ENCODE results near the gene RNF215. TPM values are rescaled to one million over a fixed set of nuclear protein-coding genes. Genes with fewer than 3 reads are reported as not detected.
A peak's percentile ranks its signal among the peaks of the same experiment; 100 is the strongest.
"Not testable (repeated sequence)": the region's sequence is repeated elsewhere in the genome, so short reads cannot be mapped to it uniquely, and the experiment has no call there.

RNF215 gene
- total RNA-seq, 1 experiment from 2014 or later: 14.2 TPM

- in situ Hi-C loops (cut with HindIII; ENCODE audit: low pct_unique_long_range_greater_than_20kb, low sequenced_read_pairs): no loop called here
- no peak for DNase-seq (ENCODE audit: low read depth, low spot score)
These were observed 15.0 kb upstream of the RNF215 start for GRCh38 chr22:30402028-30402765.

DNA sequence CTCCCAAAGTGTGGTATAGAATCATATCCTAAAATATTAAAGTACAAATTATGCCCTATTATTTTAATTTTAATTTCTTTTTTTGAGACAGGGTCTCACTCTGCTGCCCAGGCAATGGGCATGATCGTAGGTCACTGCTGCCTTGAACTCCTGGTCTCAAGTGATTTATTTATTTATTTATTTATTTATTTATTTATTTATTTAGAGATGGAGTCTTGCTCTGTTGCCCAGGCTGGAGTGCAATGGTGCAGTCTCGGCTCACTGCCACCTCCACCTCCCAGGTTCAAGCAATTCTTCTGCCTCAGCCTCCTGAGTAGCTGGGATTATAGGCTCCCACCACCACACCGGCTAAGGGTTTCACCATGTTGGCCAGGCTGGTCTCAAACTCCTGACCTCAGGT, 13.8 kb upstream of the RNF215 start:
- in situ Hi-C loops (cut with HindIII; ENCODE audit: low pct_unique_long_range_greater_than_20kb, low sequenced_read_pairs); DNase-seq (ENCODE audit: low read depth, low spot score): not testable (repeated sequence)

GRCh38 chr22:30400159-30400558, 12.9 kb upstream of the RNF215 start:
- no peak for DNase-seq (ENCODE audit: low read depth, low spot score)
- in situ Hi-C loops (cut with HindIII; ENCODE audit: low pct_unique_long_range_greater_than_20kb, low sequenced_read_pairs): no loop called here

GRCh38 chr22:30399718-30400117, 12.5 kb upstream of the RNF215 start:
- DNase-seq (ENCODE audit: low read depth, low spot score): no peak
- in situ Hi-C loops (cut with HindIII; ENCODE audit: low pct_unique_long_range_greater_than_20kb, low sequenced_read_pairs): loop anchor here (25.0 kb wide), 1 partner anchor 112 kb away; the partner anchor contains the start of gene CASTOR1

DNA sequence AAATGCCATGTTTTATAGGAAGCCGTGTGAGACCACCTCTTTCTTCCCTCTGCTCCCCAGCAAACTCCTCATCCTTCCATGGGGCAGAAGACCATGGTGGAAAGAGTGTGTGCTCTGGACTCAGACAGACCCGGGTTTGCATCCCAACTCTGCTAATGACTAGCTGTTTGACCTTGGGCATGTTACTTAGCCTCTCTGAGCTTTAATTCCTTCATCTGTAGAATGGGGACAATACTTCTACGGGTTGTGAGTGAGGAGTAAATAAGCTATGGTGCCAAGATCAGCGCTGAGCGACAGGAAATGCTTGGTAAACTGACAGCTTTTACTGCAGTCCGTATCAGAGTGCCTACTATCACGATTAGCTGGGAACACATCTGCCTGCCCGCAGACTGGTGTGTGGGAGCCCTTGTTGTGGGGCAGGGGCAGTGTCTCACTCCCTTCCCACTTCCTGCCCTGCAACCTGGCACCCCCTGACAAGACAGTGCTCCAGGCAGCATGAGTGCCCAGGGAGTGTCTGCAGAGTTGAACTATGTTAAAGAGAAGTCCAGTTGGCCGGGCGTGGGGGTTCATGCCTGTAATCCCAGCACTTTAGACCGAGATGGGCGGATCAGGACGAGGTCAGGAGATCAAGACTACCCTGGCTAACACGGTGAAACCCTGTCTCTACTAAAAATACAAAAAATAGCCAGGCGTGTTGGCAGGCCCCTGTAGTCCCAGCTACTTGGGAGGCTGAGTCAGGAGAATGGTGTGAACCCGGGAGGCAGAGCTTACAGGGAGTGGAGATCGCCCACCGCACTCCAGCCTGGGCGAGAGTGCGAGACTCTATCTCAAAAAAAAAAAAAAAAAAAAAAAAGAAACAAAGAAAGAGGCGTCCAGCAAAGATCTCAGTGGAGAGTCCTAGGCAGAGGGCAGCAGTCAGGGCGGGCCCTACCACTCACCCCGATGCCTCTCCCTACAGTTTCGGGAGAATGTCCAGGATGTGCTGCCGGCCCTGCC, 11.8 kb upstream of the RNF215 start:
- in situ Hi-C loops (cut with HindIII; ENCODE audit: low pct_unique_long_range_greater_than_20kb, low sequenced_read_pairs): loop anchor here (25.0 kb wide), 1 partner anchor 112 kb away; the partner anchor contains the start of gene CASTOR1
- no peak for DNase-seq (ENCODE audit: low read depth, low spot score)

GRCh38 chr22:30397656-30398635, 10.7 kb upstream of the RNF215 start:
- in situ Hi-C loops (cut with HindIII; ENCODE audit: low pct_unique_long_range_greater_than_20kb, low sequenced_read_pairs): loop anchor here (25.0 kb wide), 1 partner anchor 111 kb away; the partner anchor contains the start of gene CASTOR1

DNA sequence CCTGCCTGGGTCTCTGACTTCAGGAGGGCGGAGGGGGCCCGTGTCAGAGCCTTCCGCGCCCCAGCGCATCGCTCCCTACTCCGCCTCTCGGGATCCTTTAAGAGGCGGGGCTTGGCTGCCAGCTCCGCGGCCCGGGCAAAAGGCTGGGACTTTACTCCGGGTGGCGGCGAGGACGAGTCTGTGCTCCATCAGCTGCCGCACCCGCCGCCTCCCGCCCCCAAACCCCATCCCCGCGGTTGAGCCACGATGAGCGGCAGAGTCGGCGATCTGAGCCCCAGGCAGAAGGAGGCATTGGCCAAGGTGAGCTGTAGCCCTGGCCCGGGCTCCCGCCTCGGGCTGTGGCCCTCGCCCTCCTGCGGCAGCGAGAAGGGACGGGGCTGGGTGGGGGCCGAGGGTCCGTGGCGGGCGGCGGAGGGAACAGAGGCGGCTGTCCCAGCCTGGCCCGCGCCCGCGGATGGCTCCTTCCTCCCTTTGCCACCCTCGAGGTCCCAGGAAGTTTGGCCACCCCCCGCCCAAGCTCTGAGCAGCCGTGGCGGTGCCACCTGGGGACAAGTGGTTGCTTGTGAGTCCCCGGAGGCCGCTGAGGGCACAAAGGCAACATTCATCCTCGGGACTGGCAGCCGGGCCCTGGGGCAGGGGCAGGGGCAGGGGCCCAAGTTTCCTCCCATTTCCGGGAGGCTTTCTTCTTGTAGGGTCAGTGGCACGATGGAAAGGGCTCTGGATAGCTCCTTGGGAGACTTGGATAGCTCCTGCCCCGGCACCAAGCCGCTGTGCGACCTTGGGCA, 9.9 kb upstream of the RNF215 start, which contains the start of gene SEC14L2:
SEC14L2 (plus strand) TSS at position 148 of the 785 bp plus-strand sequence; CDS start at position 247, 99 bp downstream.
- peak; percentile 53 for DNase-seq (ENCODE audit: low read depth, low spot score)
- in situ Hi-C loops (cut with HindIII; ENCODE audit: low pct_unique_long_range_greater_than_20kb, low sequenced_read_pairs): loop anchor here (25.0 kb wide), 1 partner anchor 110 kb away; the partner anchor contains the start of gene CASTOR1

More at GRCh38 chr22:30397656-30398635, 10.7 kb upstream of the RNF215 start:
- no peak for DNase-seq (ENCODE audit: low read depth, low spot score)

- no peak for DNase-seq (ENCODE audit: low read depth, low spot score)
- in situ Hi-C loops (cut with HindIII; ENCODE audit: low pct_unique_long_range_greater_than_20kb, low sequenced_read_pairs): loop anchor here (25.0 kb wide), 1 partner anchor 107 kb away; the partner anchor contains the start of gene CASTOR1
These were observed 6.7 kb upstream of the RNF215 start for GRCh38 chr22:30393885-30394284.

DNA sequence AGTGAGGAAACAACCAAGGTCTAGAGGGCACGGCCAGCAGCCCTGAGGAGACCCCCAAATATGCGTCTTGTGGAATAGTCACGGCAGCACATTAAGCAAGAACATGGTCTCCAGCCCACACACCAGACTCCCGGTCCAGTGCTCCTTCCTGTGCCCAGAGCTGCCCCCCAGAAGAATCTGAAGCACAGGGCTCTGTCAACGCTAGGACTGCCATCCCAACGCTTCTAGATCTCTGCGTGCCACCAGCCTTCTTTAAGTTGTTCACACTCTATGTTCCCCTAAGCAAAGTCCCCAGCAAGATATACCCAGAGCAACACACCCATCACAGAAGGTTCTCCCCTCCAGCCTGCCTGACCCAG, 6.1 kb upstream of the RNF215 start:
- in situ Hi-C loops (cut with HindIII; ENCODE audit: low pct_unique_long_range_greater_than_20kb, low sequenced_read_pairs): loop anchor here (25.0 kb wide), 1 partner anchor 106 kb away; the partner anchor contains the start of gene CASTOR1
- DNase-seq (ENCODE audit: low read depth, low spot score): no peak

DNA sequence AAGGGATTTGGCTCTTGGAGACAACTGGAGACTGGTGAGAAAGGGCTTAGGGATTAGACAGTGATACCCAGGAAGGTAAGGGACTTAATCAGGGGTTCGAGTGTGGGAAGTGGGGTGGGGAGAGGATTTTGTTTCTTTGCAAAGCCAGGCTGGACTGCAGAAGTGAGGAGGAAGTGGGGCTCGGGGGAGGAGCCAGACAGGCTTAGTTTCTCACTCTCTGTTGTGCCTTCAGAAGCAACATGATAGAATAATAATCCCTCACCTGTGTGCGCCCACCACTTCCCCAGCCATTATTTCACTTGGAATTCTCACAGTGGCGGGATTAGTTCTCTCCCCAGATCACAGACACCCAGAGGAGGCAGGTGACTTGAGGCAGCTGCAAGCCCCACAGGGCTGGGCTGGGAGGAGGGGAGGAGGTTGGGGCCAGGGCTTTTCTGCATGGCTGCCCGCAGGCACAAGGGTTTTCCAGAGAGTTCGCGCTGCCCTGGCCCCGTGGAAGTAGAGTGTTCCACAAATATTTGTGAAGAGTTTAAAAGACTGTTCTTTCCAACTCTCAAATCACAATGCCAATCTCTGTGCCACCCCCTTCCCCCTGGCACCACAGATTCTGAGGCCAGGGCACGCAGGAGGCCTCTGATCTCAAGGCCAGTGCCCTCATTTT, 5.6 kb upstream of the RNF215 start:
- no peak for DNase-seq (ENCODE audit: low read depth, low spot score)
- in situ Hi-C loops (cut with HindIII; ENCODE audit: low pct_unique_long_range_greater_than_20kb, low sequenced_read_pairs): loop anchor here (25.0 kb wide), 1 partner anchor 105 kb away; the partner anchor contains the start of gene CASTOR1

DNA sequence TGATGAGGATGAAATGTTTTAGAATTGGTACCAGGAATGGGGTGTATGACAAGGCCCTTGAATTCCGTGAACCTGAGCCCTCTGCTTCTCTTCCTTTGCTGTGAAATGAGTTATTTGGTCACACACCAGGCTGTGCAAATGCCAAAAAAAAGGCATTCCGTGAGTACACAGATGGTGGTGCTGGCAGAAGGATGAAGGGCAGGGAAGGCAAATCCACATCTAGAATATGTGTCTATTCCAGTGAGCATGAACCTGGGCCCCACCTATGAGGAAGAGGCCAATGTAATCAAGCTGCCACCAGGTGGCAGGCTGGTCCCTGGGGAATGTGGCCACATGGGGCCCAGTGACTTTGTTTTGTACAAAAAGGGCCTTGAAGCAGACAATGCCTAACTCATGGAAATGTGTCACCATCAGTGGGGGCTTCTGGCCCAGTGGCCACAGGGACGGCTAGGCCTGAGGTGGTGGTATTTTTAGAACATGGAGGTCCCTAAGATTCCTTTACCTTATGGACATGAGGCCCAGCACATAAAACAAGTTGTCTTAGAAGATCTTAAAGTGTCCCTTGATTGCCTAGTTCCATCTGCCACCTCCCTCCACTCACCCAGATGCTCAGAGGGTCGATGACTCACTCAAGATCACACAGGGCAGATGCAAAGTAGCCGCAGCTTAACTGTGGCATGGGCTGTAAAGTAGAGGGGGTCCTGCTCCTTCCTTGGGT, 3.9 kb upstream of the RNF215 start:
- peak; percentile 68 for DNase-seq (ENCODE audit: low read depth, low spot score)
- in situ Hi-C loops (cut with HindIII; ENCODE audit: low pct_unique_long_range_greater_than_20kb, low sequenced_read_pairs): loop anchor here (25.0 kb wide), 1 partner anchor 104 kb away; the partner anchor contains the start of gene CASTOR1

GRCh38 chr22:30386608-30386959, 627 bp downstream of the RNF215 start:
- no peak for DNase-seq (ENCODE audit: low read depth, low spot score)
- in situ Hi-C loops (cut with HindIII; ENCODE audit: low pct_unique_long_range_greater_than_20kb, low sequenced_read_pairs): loop anchor here (25.0 kb wide), 1 partner anchor 99 kb away; the partner anchor contains the start of gene CASTOR1

DNA sequence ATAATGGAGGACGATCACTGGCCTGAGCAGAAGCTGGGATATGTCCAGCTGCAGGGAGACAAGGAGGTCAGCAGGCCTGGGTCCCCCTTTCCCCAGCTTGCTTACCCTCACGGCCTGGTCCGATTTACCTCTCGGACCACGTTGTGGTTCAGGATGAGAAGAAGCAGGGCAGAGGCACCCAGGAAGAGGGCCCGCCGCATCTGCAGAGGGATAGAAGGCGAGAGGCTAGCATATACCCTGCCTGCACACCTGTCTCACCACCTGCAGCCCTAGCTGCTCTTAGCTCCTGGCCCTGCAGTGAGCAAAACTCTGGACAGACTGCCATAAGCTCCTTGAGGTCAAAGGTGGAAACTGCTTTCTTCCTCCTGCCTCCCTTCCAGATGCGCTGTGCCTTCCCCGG, 1.3 kb downstream of the RNF215 start:
- in situ Hi-C loops (cut with HindIII; ENCODE audit: low pct_unique_long_range_greater_than_20kb, low sequenced_read_pairs): loop anchor here (25.0 kb wide), 1 partner anchor 99 kb away; the partner anchor contains the start of gene CASTOR1
- no peak for DNase-seq (ENCODE audit: low read depth, low spot score)

DNA sequence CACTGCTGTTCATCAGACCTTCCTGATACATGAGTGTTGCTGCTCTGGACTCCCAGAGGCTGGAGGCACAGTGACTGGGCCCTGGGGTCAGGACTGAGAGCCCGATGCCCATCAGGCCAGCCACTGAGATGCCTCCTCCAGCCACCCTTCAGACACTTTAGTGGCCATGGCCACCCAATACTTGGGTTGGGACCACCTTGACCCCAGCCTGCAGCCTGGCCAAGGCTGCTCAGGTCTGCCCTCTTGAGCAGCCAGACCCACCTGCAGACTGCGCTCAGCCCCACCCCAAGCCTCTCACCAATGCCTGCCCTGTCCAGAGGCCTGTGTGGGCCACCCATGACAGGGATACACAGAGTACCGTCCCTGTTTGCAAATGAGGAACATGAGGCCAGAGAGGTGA, 4.2 kb downstream of the RNF215 start:
- DNase-seq (ENCODE audit: low read depth, low spot score): no peak

DNA sequence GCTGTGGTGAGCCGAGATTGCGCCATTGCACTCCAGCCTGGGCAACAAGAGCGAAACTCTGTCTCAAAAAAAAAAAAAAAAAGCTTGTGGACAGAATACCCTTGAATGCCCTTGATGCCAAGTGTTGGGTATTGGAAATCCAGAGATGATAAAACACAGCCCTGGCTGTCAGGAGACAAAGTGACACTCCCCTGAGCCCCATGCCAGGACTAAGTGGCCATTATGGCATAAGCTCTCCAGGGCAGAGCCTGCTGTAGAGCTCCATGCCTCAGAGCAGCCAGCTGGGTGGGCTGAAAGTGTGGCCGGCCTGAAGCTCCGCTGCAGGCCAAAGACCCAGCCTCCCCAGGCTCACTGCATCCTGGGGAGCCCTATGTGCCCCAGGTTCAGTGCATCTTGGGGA, 4.9 kb downstream of the RNF215 start:
- DNase-seq (ENCODE audit: low read depth, low spot score): no peak
- in situ Hi-C loops (cut with HindIII; ENCODE audit: low pct_unique_long_range_greater_than_20kb, low sequenced_read_pairs): loop anchor here (25.0 kb wide), 1 partner anchor 95 kb away; the partner anchor contains the start of gene CASTOR1

More for the DNA sequence above, 4.2 kb downstream of the RNF215 start:
- in situ Hi-C loops (cut with HindIII; ENCODE audit: low pct_unique_long_range_greater_than_20kb, low sequenced_read_pairs): loop anchor here (25.0 kb wide), 1 partner anchor 96 kb away; the partner anchor contains the start of gene CASTOR1
